A549 treated with CpdA at 1 μM for 4 hours (cell line): ENCODE results near the gene PTGES2. TPM values are rescaled to one million over a fixed set of nuclear protein-coding genes. Genes with fewer than 3 reads are reported as not detected.

ENCODE experiments used
- total RNA-seq: library from RNA; stranded (reverse); fragments of 200-300 nt; extraction: Qiagen RNA extraction; gene quantifications from 5 replicates; pipeline ENCODE4 v1.2.3, GENCODE V29; 2022; ENCODE audit warnings: low read depth

Gene PTGES2
- 69.0 to 104 TPM (median 95.2 TPM) in 5 replicates for total RNA-seq

GRCh38 chr9:128127568-128127989 is at the start of gene PTGES2:
Gene PTGES2, minus strand, starts transcription at chr9:128127729. Its CDS starts 12 bp downstream, at chr9:128127717.

GRCh38 chr9:128159784-128160602 is 32.5 kb upstream of the PTGES2 start, which contains the start of gene BBLN:
Gene BBLN, plus strand, starts transcription at chr9:128160265. Its CDS starts 143 bp downstream, at chr9:128160408.

GRCh38 chr9:128149001-128149701 is 21.6 kb upstream of the PTGES2 start, which contains the start of gene LCN2:
Gene LCN2, plus strand, starts transcription at chr9:128149453. Its CDS starts 73 bp downstream, at chr9:128149526.

Other genes with a start within 250 kb of the PTGES2 start
- 20.1 to 26.9 TPM (median 24.5 TPM) in 5 replicates for gene ST6GALNAC6, start 228.1 kb downstream of the PTGES2 start, total RNA-seq
- gene ST6GALNAC4, start 210.7 kb downstream of the PTGES2 start, total RNA-seq = 14.4 to 25.1 TPM (median 22.1 TPM) in 5 replicates
- gene PIP5KL1, start 197.0 kb downstream of the PTGES2 start, total RNA-seq = 1.5 to 2.6 TPM (median 1.8 TPM) in 5 replicates
- 34.3 to 50.2 TPM (median 46.5 TPM) in 5 replicates for gene DPM2, start 189.9 kb downstream of the PTGES2 start, total RNA-seq
- 65.8 to 85.4 TPM (median 74.9 TPM) in 5 replicates for gene EEIG1, start 146.7 kb downstream of the PTGES2 start, total RNA-seq
- 5.4 to 8.4 TPM (median 8.2 TPM) in 5 replicates for gene NAIF1, start 60.4 kb downstream of the PTGES2 start, total RNA-seq
- 8.1 to 9.8 TPM (median 8.2 TPM) in 5 replicates for gene SLC25A25, start 59.5 kb downstream of the PTGES2 start, total RNA-seq
- 1.0 to 5.7 TPM (median 3.3 TPM) in 5 replicates for gene LCN2, start 21.7 kb upstream of the PTGES2 start, total RNA-seq
- 40.0 to 66.7 TPM (median 60.4 TPM) in 5 replicates for gene BBLN, start 32.5 kb upstream of the PTGES2 start, total RNA-seq
- 68.6 to 92.4 TPM (median 89.9 TPM) in 5 replicates for gene CIZ1, start 63.8 kb upstream of the PTGES2 start, total RNA-seq
- 82.3 to 102 TPM (median 86.9 TPM) in 5 replicates for gene DNM1, start 75.7 kb upstream of the PTGES2 start, total RNA-seq
- gene GOLGA2, start 148.3 kb upstream of the PTGES2 start, total RNA-seq = 46.7 to 56.1 TPM (median 50.3 TPM) in 5 replicates
- 45.4 to 49.3 TPM (median 48.8 TPM) in 5 replicates for gene SWI5, start 148.5 kb upstream of the PTGES2 start, total RNA-seq
- gene TRUB2, start 194.7 kb upstream of the PTGES2 start, total RNA-seq = 41.8 to 58.7 TPM (median 50.6 TPM) in 5 replicates
- 49.6 to 63.0 TPM (median 60.8 TPM) in 5 replicates for gene COQ4, start 195.1 kb upstream of the PTGES2 start, total RNA-seq
- 33.7 to 52.5 TPM (median 47.1 TPM) in 5 replicates for gene SLC27A4, start 212.8 kb upstream of the PTGES2 start, total RNA-seq
- 63.1 to 87.1 TPM (median 82.4 TPM) in 5 replicates for gene URM1, start 243.6 kb upstream of the PTGES2 start, total RNA-seq